ENCODE results near the gene HDLBP.

- TF ChIP-seq, protein P1, sequence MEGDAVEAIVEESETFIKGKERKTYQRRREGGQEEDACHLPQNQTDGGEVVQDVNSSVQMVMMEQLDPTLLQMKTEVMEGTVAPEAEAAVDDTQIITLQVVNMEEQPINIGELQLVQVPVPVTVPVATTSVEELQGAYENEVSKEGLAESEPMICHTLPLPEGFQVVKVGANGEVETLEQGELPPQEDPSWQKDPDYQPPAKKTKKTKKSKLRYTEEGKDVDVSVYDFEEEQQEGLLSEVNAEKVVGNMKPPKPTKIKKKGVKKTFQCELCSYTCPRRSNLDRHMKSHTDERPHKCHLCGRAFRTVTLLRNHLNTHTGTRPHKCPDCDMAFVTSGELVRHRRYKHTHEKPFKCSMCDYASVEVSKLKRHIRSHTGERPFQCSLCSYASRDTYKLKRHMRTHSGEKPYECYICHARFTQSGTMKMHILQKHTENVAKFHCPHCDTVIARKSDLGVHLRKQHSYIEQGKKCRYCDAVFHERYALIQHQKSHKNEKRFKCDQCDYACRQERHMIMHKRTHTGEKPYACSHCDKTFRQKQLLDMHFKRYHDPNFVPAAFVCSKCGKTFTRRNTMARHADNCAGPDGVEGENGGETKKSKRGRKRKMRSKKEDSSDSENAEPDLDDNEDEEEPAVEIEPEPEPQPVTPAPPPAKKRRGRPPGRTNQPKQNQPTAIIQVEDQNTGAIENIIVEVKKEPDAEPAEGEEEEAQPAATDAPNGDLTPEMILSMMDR (IDR thresholded peaks at IDR 0.05; ENCODE audit: insufficient read depth, low read length, poor library complexity, severe bottlenecking): no peak
- TF ChIP-seq EZH2phosphoT487 (conservative IDR thresholded peaks at IDR 0.05; ENCODE audit: low read length): no peak
Measured at GRCh38 chr2:241256168-241256545, 59.3 kb downstream of the HDLBP start.

Data from SU-DHL-6 (cell line).